PC-9 (cell line): ENCODE results near the gene SHISAL1.

Experiments
- EZH2 ChIP-seq: fragments of 200-600 bp; sonication (generic); IDR thresholded peaks from 2 replicates; pipeline ENCODE4 v1.8.0; 2017; ENCODE audit warnings: antibody characterized with exemption, low read depth
- TF ChIP-seq, protein P1 (sequence below): fragments of 200-600 bp; sonication (generic); conservative IDR thresholded peaks from 2 replicates; pipeline ENCODE4 v1.6.1; 2017; ENCODE audit warnings: mixed run types, antibody characterized with exemption, mild to moderate bottlenecking, moderate library complexity

DNA sequence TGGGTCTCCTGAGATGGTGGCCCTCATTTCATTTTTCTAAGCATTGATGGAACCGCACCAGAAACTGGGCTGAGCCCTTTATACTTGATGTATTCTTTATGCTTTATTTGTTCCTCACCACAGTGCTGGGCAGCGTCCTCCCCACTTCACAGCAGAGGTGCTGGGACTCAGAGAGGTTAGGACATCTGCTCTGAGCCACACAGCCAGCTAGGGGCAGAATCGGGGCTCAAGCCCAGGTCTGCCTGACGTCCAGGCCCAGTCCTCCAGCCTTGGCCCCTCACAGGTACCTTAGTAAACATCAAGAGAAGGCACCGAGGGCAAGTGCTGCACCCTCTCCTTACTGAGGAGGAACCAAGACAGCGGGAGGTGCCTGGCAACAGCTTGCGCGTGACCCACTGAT lies 20.2 kb upstream of the SHISAL1 start:
- TF ChIP-seq, protein P1, sequence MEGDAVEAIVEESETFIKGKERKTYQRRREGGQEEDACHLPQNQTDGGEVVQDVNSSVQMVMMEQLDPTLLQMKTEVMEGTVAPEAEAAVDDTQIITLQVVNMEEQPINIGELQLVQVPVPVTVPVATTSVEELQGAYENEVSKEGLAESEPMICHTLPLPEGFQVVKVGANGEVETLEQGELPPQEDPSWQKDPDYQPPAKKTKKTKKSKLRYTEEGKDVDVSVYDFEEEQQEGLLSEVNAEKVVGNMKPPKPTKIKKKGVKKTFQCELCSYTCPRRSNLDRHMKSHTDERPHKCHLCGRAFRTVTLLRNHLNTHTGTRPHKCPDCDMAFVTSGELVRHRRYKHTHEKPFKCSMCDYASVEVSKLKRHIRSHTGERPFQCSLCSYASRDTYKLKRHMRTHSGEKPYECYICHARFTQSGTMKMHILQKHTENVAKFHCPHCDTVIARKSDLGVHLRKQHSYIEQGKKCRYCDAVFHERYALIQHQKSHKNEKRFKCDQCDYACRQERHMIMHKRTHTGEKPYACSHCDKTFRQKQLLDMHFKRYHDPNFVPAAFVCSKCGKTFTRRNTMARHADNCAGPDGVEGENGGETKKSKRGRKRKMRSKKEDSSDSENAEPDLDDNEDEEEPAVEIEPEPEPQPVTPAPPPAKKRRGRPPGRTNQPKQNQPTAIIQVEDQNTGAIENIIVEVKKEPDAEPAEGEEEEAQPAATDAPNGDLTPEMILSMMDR, result no peak
- TF ChIP-seq EZH2, result no peak
